ENCODE data around the gene CCDC86. TPM values are rescaled to one million over a fixed set of nuclear protein-coding genes. Genes with fewer than 3 reads are reported as not detected.

The CCDC86 gene
- polyA plus RNA-seq, 1 of the 3 experiments (the other 2 are of a cell fraction), result 34.7 TPM

GRCh38 chr11:60868682-60869450, 27.0 kb downstream of the CCDC86 start:
- 75% methylated on average over 9 of the region's 10 CpGs for WGBS (ENCODE audit: low lambda C conversion rate)
- POLR2A ChIA-PET, result no interaction called here
- no peak for TF ChIP-seq USF2 (IDR thresholded peaks at IDR 0.05; ENCODE audit: borderline replicate concordance, low read depth, low read length)
- TF ChIP-seq MEF2A (IDR thresholded peaks at IDR 0.05; ENCODE audit: borderline replicate concordance, low read depth), result no peak
- TF ChIP-seq CHD2 (IDR thresholded peaks at IDR 0.05; ENCODE audit: low read length, partially characterized antibody), result no peak
- TF ChIP-seq RFX5 (IDR thresholded peaks at IDR 0.05; ENCODE audit: low read length), result no peak
- TF ChIP-seq SMC3 (IDR thresholded peaks at IDR 0.05; ENCODE audit: low read depth, low read length), result no peak
- no peak for TF ChIP-seq SIN3A (IDR thresholded peaks at IDR 0.05; ENCODE audit: borderline replicate concordance, low read depth, low read length)
- TF ChIP-seq ELF1 (IDR thresholded peaks at IDR 0.05), result no peak
- no peak for TF ChIP-seq IRF3 (IDR thresholded peaks at IDR 0.05; ENCODE audit: low read depth, low read length)
- TF ChIP-seq RAD21 (IDR thresholded peaks at IDR 0.05; ENCODE audit: low read length), result no peak
- TF ChIP-seq RXRA (IDR thresholded peaks at IDR 0.05; ENCODE audit: borderline replicate concordance, low read depth), result no peak
- no peak for TF ChIP-seq USF1 (IDR thresholded peaks at IDR 0.05; ENCODE audit: borderline replicate concordance, low read depth)
- TF ChIP-seq RCOR1 (IDR thresholded peaks at IDR 0.05; ENCODE audit: low read length), result no peak
- no peak for TF ChIP-seq FOXM1 (IDR thresholded peaks at IDR 0.05; ENCODE audit: low read depth)
- no peak for TF ChIP-seq FOXJ3 (CRISPR knock-in tag; IDR thresholded peaks at IDR 0.05)
- TF ChIP-seq EP300 (IDR thresholded peaks at IDR 0.05; ENCODE audit: borderline replicate concordance in 1 of 2, low read depth in 1 of 2, low read length in 1 of 2), result no peak
- TF ChIP-seq MXI1 (IDR thresholded peaks at IDR 0.05; ENCODE audit: low read depth, low read length), result no peak
- TF ChIP-seq REST (IDR thresholded peaks at IDR 0.05; ENCODE audit: low read depth, low read length), result no peak
- no peak for TF ChIP-seq EZH2phosphoT487 (IDR thresholded peaks at IDR 0.05; ENCODE audit: borderline replicate concordance, low read depth)
- TF ChIP-seq GABPA (IDR thresholded peaks at IDR 0.05; ENCODE audit: low read depth), result no peak
- no peaks in the 10 kb centered on the region for H3K9me3 ChIP-seq
- no peaks in the 10 kb centered on the region for H3F3A ChIP-seq (replicated peaks; ENCODE audit: insufficient read depth)
- no peak overlapping the region for H3K27ac ChIP-seq (ENCODE audit: low read depth in 2 of 2, low read length in 1 of 2)
- no peak overlapping the region for H3K4me2 ChIP-seq
- H3K4me1 ChIP-seq (ENCODE audit: control insufficient read depth in 1 of 2, insufficient read depth in 2 of 2, low read depth in 1 of 2, low read length in 1 of 2), result peaks cover 0 to 8% of the 10 kb centered on the region in 2 experiments; a peak in 1 of 4 replicates
- no peaks in the 10 kb centered on the region for H3K79me2 ChIP-seq (ENCODE audit: insufficient read depth)
- no peak overlapping the region for H3K4me3 ChIP-seq (ENCODE audit: low read depth in 2 of 2, low read length in 1 of 2)
- H3K27me3 ChIP-seq (ENCODE audit: insufficient read depth), result no peaks in the 10 kb centered on the region; the same call in 1 of the 2 replicates
- no peaks in the 10 kb centered on the region for H3K9me2 ChIP-seq
- CTCF ChIA-PET, result interaction anchor here (7.7 kb wide), 1 partner anchor 38 kb away, joined by 56 read pairs; no protein-coding TSS in a partner anchor
- DNase-seq, result no peak
- no peaks in the 10 kb centered on the region for H4K20me1 ChIP-seq (ENCODE audit: insufficient read depth)
- no peaks in the 10 kb centered on the region for H3K36me3 ChIP-seq (replicated peaks in 1 of 2; ENCODE audit: control insufficient read depth in 1 of 2, insufficient read depth in 2 of 2, low read length in 1 of 2)
- H3K9ac ChIP-seq, result no peak overlapping the region
- no peak overlapping the region for H2AFZ ChIP-seq (ENCODE audit: low read depth)

Measured in SK-N-SH (cell line).